ENCODE results near the gene FXR2.

- TF ChIP-seq SUZ12 (IDR thresholded peaks at IDR 0.05; ENCODE audit: extremely low read depth, insufficient read depth, insufficient read length) (no peak), YY1 (IDR thresholded peaks at IDR 0.05; ENCODE audit: insufficient read depth, insufficient read length) (no peak), ZNF274 (IDR thresholded peaks at IDR 0.05; ENCODE audit: low read depth, low read length) (no peak)
Measured at GRCh38 chr17:7580604-7581575, 33.8 kb downstream of the FXR2 start.
